Amygdala (tissue), 56 donors: ENCODE data around the gene CFAP221.
"Not testable (repeated sequence)": the region's sequence is repeated elsewhere in the genome, so short reads cannot be mapped to it uniquely, and the experiment has no call there.

Experiments
- DNase-seq, 56 donors: peaks; one replicate each; lab custom pipeline; 2025; lab: John Stamatoyannopoulos, UW

The CFAP221 gene

GRCh38 chr2:119583291-119583690, 39.0 kb downstream of the CFAP221 start:
- DNase-seq, result no peak

- no peak for DNase-seq
Measured at GRCh38 chr2:119584469-119584868, 40.2 kb downstream of the CFAP221 start.

GRCh38 chr2:119586085-119586484, 41.8 kb downstream of the CFAP221 start:
- no peak for DNase-seq

GRCh38 chr2:119590873-119591272, 46.6 kb downstream of the CFAP221 start:
- DNase-seq, result no peak

- no peak for DNase-seq
Measured at GRCh38 chr2:119591523-119591922, 47.3 kb downstream of the CFAP221 start.

GRCh38 chr2:119592436-119592835, 48.2 kb downstream of the CFAP221 start:
- no peak for DNase-seq

GRCh38 chr2:119596638-119597037, 52.4 kb downstream of the CFAP221 start:
- no peak for DNase-seq

- peak in 4 of 56 donors; percentile 7 to 14 (median 10) for DNase-seq
Measured at GRCh38 chr2:119598596-119599263, 54.5 kb downstream of the CFAP221 start.

- DNase-seq, result peak in 1 of 56 donors; percentile 5
Measured at GRCh38 chr2:119599384-119599783, 55.1 kb downstream of the CFAP221 start.

GRCh38 chr2:119605096-119605495, 60.8 kb downstream of the CFAP221 start:
- DNase-seq, result no peak

- DNase-seq, result no peak
Measured at GRCh38 chr2:119606674-119607073, 62.4 kb downstream of the CFAP221 start.

- DNase-seq, result no peak
Measured at GRCh38 chr2:119608553-119608952, 64.3 kb downstream of the CFAP221 start.

- DNase-seq, result no peak
Measured at GRCh38 chr2:119609337-119609736, 65.1 kb downstream of the CFAP221 start.

- DNase-seq, result not testable (repeated sequence)
Measured at GRCh38 chr2:119614140-119614539, 69.9 kb downstream of the CFAP221 start.

- no peak for DNase-seq
Measured at GRCh38 chr2:119616421-119616820, 72.2 kb downstream of the CFAP221 start.

GRCh38 chr2:119617455-119617854, 73.2 kb downstream of the CFAP221 start:
- DNase-seq, result no peak

GRCh38 chr2:119618725-119619124, 74.5 kb downstream of the CFAP221 start:
- not testable (repeated sequence) for DNase-seq

- DNase-seq, result no peak
Measured at GRCh38 chr2:119625226-119625625, 81.0 kb downstream of the CFAP221 start.

- DNase-seq, result no peak
Measured at GRCh38 chr2:119629323-119629825, 85.1 kb downstream of the CFAP221 start.

- DNase-seq, result no peak
Measured at GRCh38 chr2:119630121-119630520, 85.9 kb downstream of the CFAP221 start.

- DNase-seq, result peak in 1 of 56 donors; percentile 25
Measured at GRCh38 chr2:119637371-119637770, 93.1 kb downstream of the CFAP221 start.

- no peak for DNase-seq
Measured at GRCh38 chr2:119638246-119638645, 94.0 kb downstream of the CFAP221 start.
